Astrocyte (in vitro differentiated cells and primary cell): ENCODE results near the gene TK2. TPM values are rescaled to one million over a fixed set of nuclear protein-coding genes. Genes with fewer than 3 reads are reported as not detected.

Experiments
- DNase-seq: peaks from one replicate; pipeline ENCODE4 v3.0.0-alpha.2; 2010; ENCODE audit warnings: low read depth
- FAIRE-seq: peaks from 2 replicates; lab custom pipeline; 2011; peaks lifted over from hg19 to GRCh38; lab: Jason Lieb, UNC
- H2AFZ ChIP-seq: 2 replicates; pipeline ENCODE4 v1.6.0; 2012; ENCODE audit warnings: low read depth, low read length, inconsistent platforms
- H3K27ac ChIP-seq: 2 replicates; pipeline ENCODE4 v1.5.1; 2011; ENCODE audit warnings: low read depth, low read length, inconsistent platforms
- H3K27me3 ChIP-seq: 2 replicates; pipeline ENCODE4 v1.6.0; 2011; ENCODE audit warnings: low read length, inconsistent platforms; ENCODE audit not compliant: insufficient read depth
- H3K36me3 ChIP-seq: 2 replicates; pipeline ENCODE4 v1.5.1; 2011; ENCODE audit warnings: low read length, inconsistent platforms; ENCODE audit not compliant: insufficient read depth
- H3K4me1 ChIP-seq: 2 replicates; pipeline ENCODE4 v1.5.1; 2011; ENCODE audit warnings: low read length, inconsistent platforms; ENCODE audit not compliant: insufficient read depth
- H3K4me2 ChIP-seq: 2 replicates; pipeline ENCODE4 v1.6.0; 2012; ENCODE audit warnings: low read length, inconsistent platforms
- H3K4me3 ChIP-seq: 2 replicates; pipeline ENCODE4 v1.5.1; 2011; ENCODE audit warnings: low read depth, mild to moderate bottlenecking, low read length, inconsistent platforms; ENCODE audit not compliant: insufficient read depth
- H3K79me2 ChIP-seq: 2 replicates; pipeline ENCODE4 v1.6.0; 2012; ENCODE audit warnings: mild to moderate bottlenecking, low read length, inconsistent platforms; ENCODE audit not compliant: insufficient read depth
- H3K9ac ChIP-seq: 2 replicates; pipeline ENCODE4 v1.6.0; 2012; ENCODE audit warnings: mild to moderate bottlenecking, low read length, inconsistent platforms
- H3K9me3 ChIP-seq: 2 replicates; pipeline ENCODE4 v1.5.1; 2012; ENCODE audit warnings: low read depth, mild to moderate bottlenecking, low read length, inconsistent platforms; ENCODE audit not compliant: insufficient read depth
- H4K20me1 ChIP-seq: 2 replicates; pipeline ENCODE4 v1.6.0; 2012; ENCODE audit warnings: low read length, inconsistent platforms; ENCODE audit not compliant: insufficient read depth
- H3K27ac Mint-ChIP-seq: one replicate; pipeline ENCODE4 v1.8.0; 2021; ENCODE audit warnings: mild to moderate bottlenecking, mixed read lengths; ENCODE audit not compliant: unreplicated experiment
- H3K27me3 Mint-ChIP-seq: one replicate; pipeline ENCODE4 v1.8.0; 2021; ENCODE audit warnings: low read depth, mixed read lengths; ENCODE audit not compliant: unreplicated experiment
- H3K36me3 Mint-ChIP-seq: one replicate; pipeline ENCODE4 v1.8.0; 2021; ENCODE audit warnings: low read depth, mixed read lengths; ENCODE audit not compliant: unreplicated experiment
- H3K4me1 Mint-ChIP-seq: one replicate; pipeline ENCODE4 v1.8.0; 2021; ENCODE audit warnings: low read depth, mixed read lengths; ENCODE audit not compliant: unreplicated experiment
- H3K4me3 Mint-ChIP-seq: one replicate; pipeline ENCODE4 v1.8.0; 2021; ENCODE audit warnings: mild to moderate bottlenecking, moderate library complexity, mixed read lengths; ENCODE audit not compliant: unreplicated experiment
- H3K9me3 Mint-ChIP-seq: one replicate; pipeline ENCODE4 v1.8.0; 2021; ENCODE audit warnings: mild to moderate bottlenecking, mixed read lengths; ENCODE audit not compliant: unreplicated experiment
- CTCF ChIP-seq: IDR thresholded peaks from 2 replicates; pipeline ENCODE4 v1.5.1; 2011; ENCODE audit warnings: low read depth, mild to moderate bottlenecking, inconsistent platforms, low read length, moderate library complexity; ENCODE audit not compliant: insufficient read depth
- EZH2 ChIP-seq: IDR thresholded peaks from 2 replicates; pipeline ENCODE4 v1.6.1; 2012; ENCODE audit warnings: mild to moderate bottlenecking, low read length, inconsistent platforms; ENCODE audit not compliant: insufficient read depth
- total RNA-seq: library from RNA; stranded (reverse); gene quantifications from 2 replicates; pipeline ENCODE4 v1.2.1, GENCODE V29; 2021

Gene TK2
- total RNA-seq, 1 donor from 2014 or later: 12.4 TPM

- TF ChIP-seq EZH2: no peak
- no peak for TF ChIP-seq CTCF
- H4K20me1 ChIP-seq: no peaks in the 10 kb centered on the region
- Mint-ChIP-seq H3K27me3 (peaks cover 3% of the 10 kb centered on the region), H3K4me3 (no peak overlapping the region), H3K36me3 (peaks cover 14% of the 10 kb centered on the region), H3K4me1 (peaks cover 25% of the 10 kb centered on the region), H3K9me3 (no peaks in the 10 kb centered on the region), H3K27ac (no peak overlapping the region)
- peaks cover 16% of the 10 kb centered on the region for H3K4me1 ChIP-seq
- H3K9ac ChIP-seq: no peak overlapping the region
- H3K9me3 ChIP-seq: no peaks in the 10 kb centered on the region
- DNase-seq (no peak), FAIRE-seq (no peak)
- no peak overlapping the region for H3K27ac ChIP-seq
- H3K36me3 ChIP-seq: no peaks in the 10 kb centered on the region
- no peak overlapping the region for H3K4me3 ChIP-seq
- H3K79me2 ChIP-seq: peaks cover 4% of the 10 kb centered on the region
- no peak overlapping the region for H2AFZ ChIP-seq
- H3K27me3 ChIP-seq: no peaks in the 10 kb centered on the region
- H3K4me2 ChIP-seq: no peak overlapping the region
Measured at GRCh38 chr16:66522816-66523590, 26.9 kb downstream of the TK2 start.

GRCh38 chr16:66521951-66522771 lies 27.8 kb downstream of the TK2 start:
- Histone ChIP-seq H3K4me2 (peak overlapping the region; percentile 63), H3K4me3 (no peak overlapping the region), H3K36me3 (no peaks in the 10 kb centered on the region), H3K79me2 (peaks cover 4% of the 10 kb centered on the region), H3K4me1 (peaks cover 23% of the 10 kb centered on the region), H3K27me3 (no peaks in the 10 kb centered on the region), H3K9ac (no peak overlapping the region), H2AFZ (no peak overlapping the region), H3K27ac (peak overlapping the region; percentile 58), H3K9me3 (no peaks in the 10 kb centered on the region), H4K20me1 (no peaks in the 10 kb centered on the region)
- no peak for FAIRE-seq
- Mint-ChIP-seq H3K4me1 (peaks cover 32% of the 10 kb centered on the region), H3K27ac (peak overlapping the region; percentile 87), H3K4me3 (no peak overlapping the region), H3K9me3 (no peaks in the 10 kb centered on the region), H3K27me3 (peaks cover 3% of the 10 kb centered on the region), H3K36me3 (peaks cover 11% of the 10 kb centered on the region)
- peak; percentile 98 for DNase-seq
- TF ChIP-seq CTCF: no peak
- TF ChIP-seq EZH2: no peak
